ENCODE measurements around the gene MCEE. TPM values are rescaled to one million over a fixed set of nuclear protein-coding genes. Genes with fewer than 3 reads are reported as not detected.

MCEE gene
- total and polyA plus RNA-seq, 2 donors (not counting 3 experiments of a cell fraction or from before 2014, with no cell fraction given): 4.0 to 9.9 TPM

GRCh38 chr2:71074893-71075395, 55.1 kb downstream of the MCEE start:
- no peaks in the 10 kb centered on the region for H3K27me3 ChIP-seq (ENCODE audit: control insufficient read depth in 2 of 2, insufficient read depth in 2 of 2, low read length in 2 of 2)
- H3K27ac ChIP-seq (ENCODE audit: insufficient read depth, low read depth, low read length): no peak overlapping the region
- no peaks in the 10 kb centered on the region for H3K9me1 ChIP-seq (replicated peaks; ENCODE audit: control insufficient read depth, extremely low read depth, insufficient read depth, low read length)
- POLR2A ChIA-PET: no interaction called here
- peaks cover 13% of the 10 kb centered on the region for H3K4me1 ChIP-seq (ENCODE audit: control insufficient read depth, extremely low read depth, insufficient read depth, low read length)
- no peak overlapping the region for H2AFZ ChIP-seq (ENCODE audit: low read depth, low read length)
- H3K4me3 ChIP-seq (replicated peaks in 1 of 3; ENCODE audit: insufficient read depth in 1 of 3, low read depth in 1 of 3, low read length in 3 of 3): no peak overlapping the region
- no peaks in the 10 kb centered on the region for H4K20me1 ChIP-seq (replicated peaks; ENCODE audit: control insufficient read depth, extremely low read depth, insufficient read depth, low read length)
- H3K9ac ChIP-seq (replicated peaks; ENCODE audit: extremely low read depth, insufficient read depth, low read length): no peak overlapping the region
- dilution Hi-C loops (cut with MboI; ENCODE audit: extremely low pct_ligation_motif_present, low sequenced_read_pairs) (no loop called here), intact Hi-C loops (cut with micrococcal nuclease) (no loop called here)
- H3K9me3 ChIP-seq (replicated peaks; ENCODE audit: control insufficient read depth, insufficient read depth, low read length): no peaks in the 10 kb centered on the region
- BruUV-seq (replicated peaks): no TSS peak
- FAIRE-seq (no peak), DNase-seq (ENCODE audit: low read depth, low spot score) (no peak)
- no peak for TF ChIP-seq FOS (IDR thresholded peaks at IDR 0.05; ENCODE audit: borderline replicate concordance, insufficient read depth, low read length)
- TF ChIP-seq GATA2 (IDR thresholded peaks at IDR 0.05; ENCODE audit: insufficient read depth, insufficient read length, low read depth, low read length): no peak
- no peak for TF ChIP-seq JUN (IDR thresholded peaks at IDR 0.05; ENCODE audit: borderline replicate concordance, insufficient read depth, insufficient read length, low read depth)
- TF ChIP-seq POLR2A (IDR thresholded peaks at IDR 0.05; ENCODE audit: low read depth, low read length): no peak
- TF ChIP-seq CTCF (IDR thresholded peaks at IDR 0.05; ENCODE audit: extremely low read depth in 1 of 2, insufficient read depth in 1 of 2, low read depth in 1 of 2, low read length in 2 of 2): no peak
- TF ChIP-seq EZH2 (IDR thresholded peaks at IDR 0.05; ENCODE audit: borderline replicate concordance, low read depth, low read length, severe bottlenecking): no peak
- TF ChIP-seq MYC (IDR thresholded peaks at IDR 0.05; ENCODE audit: low read depth, low read length): no peak
- TF ChIP-seq POLR2AphosphoS5 (IDR thresholded peaks at IDR 0.05; ENCODE audit: insufficient read depth, low read depth, low read length): no peak
- no peak for TF ChIP-seq MAX (IDR thresholded peaks at IDR 0.05; ENCODE audit: insufficient read depth, insufficient read length)
- peaks cover 15% of the 10 kb centered on the region for H3K79me2 ChIP-seq (ENCODE audit: control insufficient read depth, insufficient read depth, low read length)
- H3K36me3 ChIP-seq (ENCODE audit: control insufficient read depth in 2 of 2, extremely low read depth in 1 of 2, insufficient read depth in 2 of 2, low read length in 2 of 2): peaks cover 5 to 42% of the 10 kb centered on the region in 2 experiments
- no peak overlapping the region for H3K4me2 ChIP-seq (ENCODE audit: insufficient read depth, low read length)
- CTCF ChIA-PET: no interaction called here
